ENCODE data around the gene FRZB.
"Not testable (repeated sequence)": the region's sequence is repeated elsewhere in the genome, so short reads cannot be mapped to it uniquely, and the experiment has no call there.

The FRZB gene

DNA sequence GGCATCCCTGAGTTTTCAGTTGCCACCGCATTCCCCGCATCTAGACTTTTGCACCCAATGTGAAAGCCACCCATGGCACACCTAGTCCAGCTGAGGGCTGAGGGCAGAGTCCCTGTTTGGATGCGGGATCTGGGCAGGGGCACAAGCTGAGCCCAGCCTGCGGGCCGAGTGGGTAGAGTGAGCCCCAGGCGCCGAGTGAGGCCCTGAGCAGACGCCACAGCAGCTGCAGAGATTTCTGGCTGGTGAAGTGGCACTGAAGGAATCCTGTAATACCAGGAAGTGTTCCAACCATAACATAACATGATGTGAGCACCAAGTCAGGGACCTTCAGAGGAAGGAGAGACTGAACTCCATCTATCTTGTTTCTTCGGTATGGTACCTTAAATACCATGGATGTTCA lies 27.7 kb upstream of the FRZB start:
- DNase-seq, result peak; percentile 35 to 76
- Histone ChIP-seq H3K27me3 (no peaks in the 10 kb centered on the region), H3K27ac (peak overlapping the region; percentile 34 to 67), H3K4me1 (peaks cover 0 to 48% (median 15%) of the 10 kb centered on the region in 4 donors), H3K36me3 (no peaks in the 10 kb centered on the region), H3K4me3 (no peak overlapping the region), H3K9me3 (no peaks in the 10 kb centered on the region)
- intact Hi-C loops (cut with DNase I; ENCODE audit: low total_unique reads), result no loop called here
- TF ChIP-seq CTCF (IDR thresholded peaks at IDR 0.05), result peak in 1 of 2 experiments; percentile 17

DNA sequence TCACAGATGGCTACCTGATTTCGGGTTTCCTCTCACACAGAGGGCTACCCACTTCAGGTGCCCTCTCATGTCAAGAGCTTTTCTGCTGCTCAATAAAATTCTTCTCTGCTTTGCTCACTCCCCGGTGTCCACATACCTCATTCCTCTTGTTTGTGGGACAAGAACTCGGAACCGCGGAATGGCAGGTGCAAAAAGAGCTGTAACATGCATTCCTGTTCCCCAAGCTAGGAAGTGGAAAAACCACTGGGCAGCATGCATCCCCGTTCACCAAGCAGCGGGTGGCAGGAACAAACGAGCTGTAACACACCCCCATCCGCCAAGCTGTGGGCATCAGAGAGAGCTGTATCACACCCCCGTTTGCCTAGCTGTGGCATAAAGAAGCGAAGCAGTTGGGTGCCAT lies 27.2 kb upstream of the FRZB start:
- intact Hi-C loops (cut with DNase I; ENCODE audit: low total_unique reads), result no loop called here
- Histone ChIP-seq H3K27me3 (no peaks in the 10 kb centered on the region), H3K4me1 (peaks cover 0 to 48% (median 15%) of the 10 kb centered on the region in 4 donors), H3K4me3 (no peak overlapping the region), H3K27ac (peak overlapping the region; percentile 34 to 67), H3K9me3 (no peaks in the 10 kb centered on the region), H3K36me3 (no peaks in the 10 kb centered on the region)
- no peak for TF ChIP-seq CTCF (IDR thresholded peaks at IDR 0.05)
- DNase-seq, result no peak

DNA sequence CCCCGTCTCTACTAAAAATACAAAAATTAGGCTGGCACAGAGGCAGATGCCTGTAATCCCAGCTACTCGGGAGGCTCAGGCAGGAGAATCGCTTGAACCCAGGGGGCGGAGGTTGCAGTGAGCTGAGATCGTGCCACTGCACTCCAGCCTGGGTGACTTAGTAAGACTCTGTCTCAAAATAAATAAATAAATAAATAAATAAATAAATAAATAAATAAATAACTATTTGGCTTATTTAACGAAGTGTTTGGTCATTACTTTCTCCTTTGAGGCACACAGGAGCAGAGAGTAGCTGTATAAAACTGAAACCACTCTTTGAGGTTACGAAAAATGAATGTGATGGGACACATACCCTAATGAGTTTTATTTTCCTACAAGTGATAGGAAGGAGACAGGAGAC lies 26.6 kb upstream of the FRZB start:
- H3K4me3 ChIP-seq; H3K9me3 ChIP-seq; H3K27me3 ChIP-seq; H3K36me3 ChIP-seq; intact Hi-C loops (cut with DNase I; ENCODE audit: low total_unique reads); DNase-seq: not testable (repeated sequence)
- peaks cover 0 to 48% (median 15%) of the 10 kb centered on the region in 4 donors for H3K4me1 ChIP-seq
- peak overlapping the region in 1 of 2 donors; percentile 67 for H3K27ac ChIP-seq

GRCh38 chr2:182891611-182892010 lies 25.2 kb upstream of the FRZB start:
- intact Hi-C loops (cut with DNase I; ENCODE audit: low total_unique reads), result no loop called here
- no peak for DNase-seq
- no peak for TF ChIP-seq CTCF (IDR thresholded peaks at IDR 0.05)
- no peaks in the 10 kb centered on the region for H3K27me3 ChIP-seq
- no peaks in the 10 kb centered on the region for H3K9me3 ChIP-seq
- no peaks in the 10 kb centered on the region for H3K36me3 ChIP-seq
- no peak overlapping the region for H3K4me3 ChIP-seq
- peaks cover 0 to 57% (median 20%) of the 10 kb centered on the region in 4 donors for H3K4me1 ChIP-seq
- no peak overlapping the region for H3K27ac ChIP-seq

- no peak for DNase-seq
- intact Hi-C loops (cut with DNase I; ENCODE audit: low total_unique reads), result no loop called here
- Histone ChIP-seq H3K4me1 (peaks cover 0 to 56% (median 20%) of the 10 kb centered on the region in 4 donors), H3K9me3 (no peaks in the 10 kb centered on the region), H3K36me3 (no peaks in the 10 kb centered on the region), H3K27me3 (no peaks in the 10 kb centered on the region), H3K4me3 (no peak overlapping the region), H3K27ac (no peak overlapping the region)
- TF ChIP-seq CTCF (IDR thresholded peaks at IDR 0.05), result no peak
These were observed 24.4 kb upstream of the FRZB start for GRCh38 chr2:182890773-182891378.

DNA sequence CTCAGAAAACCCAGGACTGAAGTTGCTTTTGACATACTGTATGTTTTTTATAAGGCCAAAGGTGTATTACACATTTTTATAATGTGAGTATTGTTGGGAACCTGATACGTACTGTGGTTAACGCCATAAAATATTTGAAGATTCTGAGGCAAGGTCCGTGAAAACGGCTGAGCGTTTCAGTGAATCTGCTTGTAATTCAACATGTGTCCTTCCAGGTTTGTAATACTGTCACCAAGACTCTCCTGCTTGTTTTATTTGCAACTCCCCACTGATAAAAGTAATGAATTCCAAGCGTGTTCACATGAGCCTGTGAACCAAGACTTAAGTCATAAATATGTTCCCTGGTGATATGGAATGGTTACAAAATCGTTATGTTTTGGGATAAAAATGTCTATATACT lies 23.9 kb upstream of the FRZB start:
- no peaks in the 10 kb centered on the region for H3K27me3 ChIP-seq
- DNase-seq, result no peak
- H3K4me1 ChIP-seq, result peaks cover 0 to 50% (median 20%) of the 10 kb centered on the region in 4 donors
- H3K27ac ChIP-seq, result no peak overlapping the region
- TF ChIP-seq CTCF (IDR thresholded peaks at IDR 0.05), result no peak
- H3K36me3 ChIP-seq, result no peaks in the 10 kb centered on the region
- no peak overlapping the region for H3K4me3 ChIP-seq
- no peaks in the 10 kb centered on the region for H3K9me3 ChIP-seq
- intact Hi-C loops (cut with DNase I; ENCODE audit: low total_unique reads), result no loop called here
